Adrenal gland (tissue), 5 donors: ENCODE data around the gene TMEM147.

Source experiments
- POLR2A ChIP-seq, 2 donors: fragments of 450-650 bp; IDR thresholded peaks; one replicate each; pipeline ENCODE4 v1.6.1; 2017; ENCODE audit warnings: antibody characterized with exemption in 2 of 2, mild to moderate bottlenecking in 2 of 2, moderate library complexity in 1 of 2
- TF ChIP-seq, protein P1 (sequence below), 6 experiments: fragments of 450-650 bp in 4 of 6; fragments of 200-600 bp in 2 of 6; sonication (generic) in 1 of 6; IDR thresholded peaks; 1 replicate in 5 of 6; 2 replicates in 1 of 6; pipeline versions ENCODE4 v1.5.1 to v1.8.0; 2016 to 2021; ENCODE audit warnings: antibody characterized with exemption in 6 of 6, mild to moderate bottlenecking in 2 of 6, moderate library complexity in 1 of 6
- donor health status: DM: no; HTN: no; CAD: no.

DNA sequence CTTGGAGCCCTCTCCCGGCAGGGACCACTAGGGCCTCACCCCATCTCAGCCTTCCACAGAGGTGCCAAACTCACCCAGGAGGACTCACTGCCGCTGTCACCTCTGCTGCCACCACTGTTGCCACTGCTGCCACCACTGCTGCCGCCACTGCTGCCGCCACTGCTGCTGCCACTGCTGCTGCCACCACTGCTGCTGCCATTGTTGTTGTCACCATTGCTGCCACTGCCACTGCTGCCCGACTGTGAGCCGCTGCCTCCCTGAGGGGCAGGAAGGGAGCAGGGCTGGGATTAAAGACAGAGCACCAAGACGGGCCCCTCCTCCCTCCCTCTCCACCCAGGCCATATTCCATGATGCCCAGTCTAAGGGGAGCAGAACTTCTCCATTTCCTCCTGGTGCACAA lies 34.1 kb upstream of the TMEM147 start:
- TF ChIP-seq, protein P1, sequence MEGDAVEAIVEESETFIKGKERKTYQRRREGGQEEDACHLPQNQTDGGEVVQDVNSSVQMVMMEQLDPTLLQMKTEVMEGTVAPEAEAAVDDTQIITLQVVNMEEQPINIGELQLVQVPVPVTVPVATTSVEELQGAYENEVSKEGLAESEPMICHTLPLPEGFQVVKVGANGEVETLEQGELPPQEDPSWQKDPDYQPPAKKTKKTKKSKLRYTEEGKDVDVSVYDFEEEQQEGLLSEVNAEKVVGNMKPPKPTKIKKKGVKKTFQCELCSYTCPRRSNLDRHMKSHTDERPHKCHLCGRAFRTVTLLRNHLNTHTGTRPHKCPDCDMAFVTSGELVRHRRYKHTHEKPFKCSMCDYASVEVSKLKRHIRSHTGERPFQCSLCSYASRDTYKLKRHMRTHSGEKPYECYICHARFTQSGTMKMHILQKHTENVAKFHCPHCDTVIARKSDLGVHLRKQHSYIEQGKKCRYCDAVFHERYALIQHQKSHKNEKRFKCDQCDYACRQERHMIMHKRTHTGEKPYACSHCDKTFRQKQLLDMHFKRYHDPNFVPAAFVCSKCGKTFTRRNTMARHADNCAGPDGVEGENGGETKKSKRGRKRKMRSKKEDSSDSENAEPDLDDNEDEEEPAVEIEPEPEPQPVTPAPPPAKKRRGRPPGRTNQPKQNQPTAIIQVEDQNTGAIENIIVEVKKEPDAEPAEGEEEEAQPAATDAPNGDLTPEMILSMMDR (IDR thresholded peaks at IDR 0.05), result no peak
- TF ChIP-seq POLR2A (IDR thresholded peaks at IDR 0.05), result no peak
